ENCODE results near the gene UBA1.
A peak's percentile ranks its signal among the peaks of the same experiment; 100 is the strongest.

UBA1 gene

DNA sequence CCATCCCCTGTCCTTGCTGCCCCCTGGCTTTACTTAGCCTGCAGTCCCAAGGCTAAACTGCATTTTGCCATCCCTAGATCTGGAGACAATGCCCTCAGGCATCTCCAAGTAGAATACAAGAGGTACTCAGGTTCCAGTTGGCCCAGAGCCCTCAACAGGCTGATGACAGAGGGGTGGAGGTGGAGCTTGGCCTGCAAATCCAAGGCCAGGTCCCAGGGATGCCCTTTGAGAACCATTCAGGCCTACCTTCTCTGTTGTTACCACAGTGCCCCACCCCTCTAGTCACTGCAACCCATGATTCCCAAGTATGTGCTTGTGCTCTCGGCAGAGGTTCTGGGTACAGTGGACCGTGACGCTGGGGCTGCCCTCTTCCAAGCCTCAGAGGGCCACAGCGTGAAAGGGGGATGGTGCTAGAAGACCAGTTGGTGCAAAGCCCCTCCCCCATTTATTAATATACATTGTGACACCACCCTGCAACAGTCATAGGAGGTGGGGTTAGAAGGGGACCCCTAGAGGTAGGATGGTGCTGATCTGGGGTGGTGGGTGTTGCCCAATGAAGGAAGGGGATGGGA lies 6.4 kb upstream of the UBA1 start:
- DNase-seq (ENCODE audit: low read depth in 3 of 3): no peak

DNA sequence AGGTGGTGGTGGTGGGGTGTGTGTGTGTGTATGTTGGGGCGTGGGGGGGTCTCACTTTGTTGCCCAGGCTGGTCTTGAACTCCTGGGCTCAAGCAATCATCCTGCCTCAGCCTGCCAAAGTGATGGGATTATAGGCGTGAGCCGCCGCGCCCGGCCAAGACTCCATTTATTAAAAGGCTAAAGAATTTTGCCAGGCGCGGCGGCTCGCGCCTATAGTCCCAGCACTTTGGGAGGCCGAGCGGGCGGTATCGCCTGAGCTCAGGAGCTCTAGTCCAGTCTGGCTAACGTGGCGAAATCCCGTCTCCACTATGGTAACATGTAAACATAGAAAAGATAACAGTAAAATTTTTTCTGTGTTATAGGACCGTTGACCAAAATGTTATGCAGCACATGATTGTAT lies 3.7 kb upstream of the UBA1 start:
- no peak for DNase-seq (ENCODE audit: low read depth in 3 of 3)

DNA sequence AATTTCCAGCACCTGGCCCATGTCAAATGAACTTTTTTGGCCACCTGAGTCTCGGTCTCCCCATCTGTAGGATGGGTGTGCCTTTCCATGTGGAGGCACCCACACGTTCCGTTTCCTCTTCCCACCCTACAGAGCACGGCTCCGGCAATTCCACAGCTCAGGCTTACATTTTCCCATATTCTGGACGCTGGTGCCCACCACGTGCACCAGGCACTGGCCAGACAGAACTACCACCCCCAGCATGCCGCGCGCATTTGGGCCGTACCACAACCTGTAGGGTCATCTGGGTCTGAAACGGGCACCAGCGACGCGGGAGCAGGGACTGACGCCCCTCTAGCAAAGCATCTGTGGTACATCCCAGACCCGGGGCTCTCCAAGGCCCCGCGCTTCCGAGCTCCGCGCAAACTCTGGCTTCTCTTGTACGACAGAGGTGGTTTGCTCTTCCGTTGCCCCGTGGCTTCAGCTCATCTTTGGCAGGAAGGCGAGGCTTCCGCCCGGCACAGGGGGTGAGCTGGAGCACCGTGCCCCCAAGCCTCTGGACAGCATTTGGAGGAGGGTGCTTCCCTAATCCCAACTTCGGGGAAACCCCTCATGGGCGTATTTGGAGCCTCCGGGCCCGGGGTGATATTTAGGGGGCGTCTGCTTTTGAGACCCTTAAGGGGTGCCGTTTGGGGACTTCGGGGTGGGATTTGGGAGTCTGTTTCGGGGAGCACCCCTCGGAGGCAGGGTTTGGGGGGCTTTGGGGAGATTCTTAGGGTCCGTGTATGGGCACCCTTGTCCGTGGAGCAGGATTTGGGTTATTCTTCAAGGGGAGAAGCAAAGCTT lies 3.0 kb upstream of the UBA1 start:
- DNase-seq (ENCODE audit: low read depth in 3 of 3): peak; percentile 58 to 79 (median 70)

DNA sequence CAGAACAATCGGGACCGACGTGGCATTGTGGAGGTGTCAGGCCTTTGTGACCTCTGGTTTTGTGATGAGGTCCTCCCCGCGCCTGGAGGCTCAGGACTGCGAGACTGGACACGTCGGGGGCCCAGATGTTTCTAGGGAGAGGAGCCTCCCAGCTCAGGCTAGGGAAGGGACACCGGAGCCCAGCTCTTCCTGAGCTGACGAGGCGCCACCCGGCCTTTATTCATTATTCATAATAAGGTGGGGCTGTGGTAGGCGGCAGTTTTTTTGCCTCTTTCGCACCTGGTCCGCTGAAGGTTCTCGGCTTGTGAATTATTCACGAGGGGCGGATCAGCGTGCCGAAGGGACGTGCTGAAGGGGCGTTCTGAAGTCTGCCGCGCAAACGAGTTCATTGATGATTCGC lies 2.3 kb upstream of the UBA1 start:
- peak; percentile 12 to 28 (median 12) for DNase-seq (ENCODE audit: low read depth in 3 of 3)

DNA sequence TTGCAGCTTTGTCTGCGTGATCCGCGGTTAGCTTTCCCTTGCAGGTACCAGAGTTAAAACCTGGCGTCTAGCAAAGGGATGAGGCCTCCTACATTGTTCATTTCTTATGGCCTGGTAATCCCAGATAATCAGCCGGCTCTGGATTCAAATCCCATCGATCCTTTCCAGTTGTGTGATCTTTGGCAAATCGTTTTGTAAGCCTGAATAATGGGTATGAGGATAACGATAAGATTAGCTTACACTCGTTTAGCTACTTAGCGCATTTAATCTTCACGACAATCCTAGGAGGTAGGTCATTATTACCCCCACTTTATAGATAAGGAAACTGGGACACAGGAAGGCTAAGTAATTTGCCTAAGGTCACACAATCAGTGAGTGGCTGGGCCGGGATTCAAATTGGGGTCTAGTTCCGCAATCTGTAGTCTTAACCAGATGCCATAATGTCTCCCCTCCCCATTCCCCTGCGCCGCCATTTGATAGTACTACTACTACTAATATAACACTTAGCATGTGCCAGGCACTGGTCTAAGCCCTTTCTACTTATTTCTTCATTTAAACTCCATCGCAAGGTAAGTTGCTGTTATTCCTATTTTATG lies 1.7 kb upstream of the UBA1 start:
- no peak for DNase-seq (ENCODE audit: low read depth in 3 of 3)

DNA sequence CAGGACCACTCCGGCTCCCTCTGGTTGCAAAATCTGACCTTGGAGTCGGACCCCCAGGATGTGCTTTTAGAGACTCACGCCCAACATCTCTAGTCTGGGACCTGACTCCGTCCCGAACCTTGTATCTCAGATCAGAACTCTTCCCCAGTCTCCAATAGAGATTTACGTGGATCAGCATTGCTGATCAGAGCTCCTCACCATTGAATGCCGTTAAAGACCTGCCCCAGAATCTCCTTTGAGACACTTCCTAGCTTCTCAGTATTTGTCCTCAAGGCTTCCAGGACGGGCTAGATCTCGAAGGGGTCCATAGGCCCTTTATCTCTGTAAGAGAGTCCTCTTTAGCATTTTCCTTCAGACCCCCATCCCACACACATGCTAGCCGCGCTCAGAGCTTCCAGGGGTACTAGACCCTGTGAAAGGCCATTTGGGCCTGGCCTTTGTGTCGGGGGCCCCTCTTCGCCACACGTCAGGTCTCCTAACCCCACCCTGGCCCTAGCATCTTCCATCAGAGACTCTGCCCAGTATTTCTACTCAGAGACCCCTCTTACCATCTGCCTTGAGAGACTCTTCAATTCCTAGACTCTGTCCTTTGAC lies 662 bp downstream of the UBA1 start:
- DNase-seq (ENCODE audit: low read depth in 3 of 3): no peak

DNA sequence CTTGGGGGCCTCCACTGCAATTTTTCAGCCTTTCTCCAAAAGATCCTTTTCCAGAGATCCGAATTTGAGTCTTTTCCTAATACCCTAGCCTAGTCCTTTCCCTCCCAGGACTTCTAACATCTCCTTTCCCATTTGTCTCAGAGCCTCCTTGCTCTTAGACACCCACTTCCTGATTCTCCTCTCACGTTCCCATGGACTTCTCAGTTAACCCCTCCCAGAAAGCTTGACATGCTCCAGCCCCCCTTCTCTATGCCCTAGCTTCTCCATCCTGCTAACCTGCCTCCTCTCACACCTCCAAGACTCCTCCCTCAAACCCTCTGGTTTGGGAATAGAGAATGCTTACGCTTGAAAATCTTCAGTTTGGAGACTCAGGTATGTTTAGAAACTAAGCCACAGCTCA lies 2.5 kb downstream of the UBA1 start:
- no peak for DNase-seq (ENCODE audit: low read depth in 3 of 3)

DNA sequence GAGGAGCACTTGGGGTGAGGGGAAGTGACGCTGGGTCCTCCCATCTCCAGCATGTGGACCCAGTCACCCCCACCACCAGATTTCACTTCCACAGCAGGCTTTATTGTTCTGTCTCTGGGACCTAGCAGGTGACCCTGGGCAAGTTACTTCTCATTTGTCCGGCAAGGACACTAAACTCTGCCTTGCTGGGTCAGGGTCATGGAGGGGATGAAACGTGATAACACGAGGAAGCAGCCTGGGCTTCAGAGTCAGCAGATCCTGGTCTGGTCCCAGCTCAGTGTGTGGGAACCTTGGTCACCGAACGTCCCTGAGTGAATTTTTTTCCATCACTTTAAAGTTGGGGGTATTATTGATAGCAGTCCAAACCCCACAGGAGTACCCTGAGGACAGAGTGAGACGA lies 3.9 kb downstream of the UBA1 start:
- no peak for DNase-seq (ENCODE audit: low read depth in 3 of 3)

DNA sequence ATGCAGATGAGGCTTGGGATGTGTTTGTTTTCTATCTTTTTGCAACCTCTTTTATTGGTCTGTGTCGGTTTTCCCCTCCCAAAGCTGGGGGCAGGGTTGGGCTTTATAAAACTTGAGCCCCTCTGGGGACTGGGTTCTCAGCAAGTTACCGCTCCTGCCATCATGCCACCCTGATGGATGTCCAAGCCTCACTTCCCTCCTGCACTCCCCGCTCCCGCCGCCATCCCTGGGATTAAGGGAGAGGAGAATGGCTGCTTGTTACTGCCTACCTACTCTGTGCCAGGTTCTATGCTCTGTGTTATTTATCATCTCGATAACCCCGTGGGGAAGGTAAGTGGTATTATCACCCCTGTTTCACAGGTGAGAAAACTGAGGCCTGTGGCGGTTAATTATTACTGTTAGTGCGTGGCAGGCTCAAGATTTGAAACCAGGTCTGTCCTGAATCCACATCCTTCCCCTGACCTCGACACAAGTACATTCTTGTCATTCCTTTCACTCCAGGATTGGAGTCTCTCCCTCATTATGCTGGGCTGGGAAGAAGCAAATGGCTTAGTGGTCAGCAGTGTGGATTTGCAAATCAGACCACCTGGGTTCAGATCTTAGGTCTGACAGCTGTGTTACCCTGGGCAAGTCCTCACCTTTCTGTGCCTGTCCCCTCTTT lies 4.5 kb downstream of the UBA1 start:
- DNase-seq (ENCODE audit: low read depth in 3 of 3): no peak

DNA sequence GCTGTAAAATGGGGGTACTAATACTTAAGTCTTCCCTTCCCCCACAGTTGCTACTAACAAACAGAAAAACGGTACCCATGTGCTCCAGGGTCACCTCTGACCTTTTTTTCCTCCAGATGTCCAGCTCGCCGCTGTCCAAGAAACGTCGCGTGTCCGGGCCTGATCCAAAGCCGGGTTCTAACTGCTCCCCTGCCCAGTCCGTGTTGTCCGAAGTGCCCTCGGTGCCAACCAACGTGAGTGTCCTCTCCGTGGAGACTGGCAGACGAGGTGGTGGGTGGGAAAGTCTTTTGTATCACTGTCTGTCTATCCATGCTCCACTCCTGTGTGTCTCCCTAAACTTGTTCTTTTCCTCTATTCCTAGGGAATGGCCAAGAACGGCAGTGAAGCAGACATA lies 5.1 kb downstream of the UBA1 start:
- no peak for DNase-seq (ENCODE audit: low read depth in 3 of 3)

DNA sequence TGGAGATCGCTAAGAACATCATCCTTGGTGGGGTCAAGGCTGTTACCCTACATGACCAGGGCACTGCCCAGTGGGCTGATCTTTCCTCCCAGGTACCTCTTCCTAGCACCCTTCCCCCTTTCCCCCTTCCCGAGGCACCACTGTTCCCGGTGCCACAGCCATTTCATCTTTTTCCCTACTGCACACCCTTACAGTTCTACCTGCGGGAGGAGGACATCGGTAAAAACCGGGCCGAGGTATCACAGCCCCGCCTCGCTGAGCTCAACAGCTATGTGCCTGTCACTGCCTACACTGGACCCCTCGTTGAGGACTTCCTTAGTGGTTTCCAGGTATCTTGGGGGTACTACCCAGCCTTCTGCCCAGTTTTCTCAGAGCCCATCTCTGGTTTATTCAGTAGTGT lies 5.7 kb downstream of the UBA1 start:
- DNase-seq (ENCODE audit: low read depth in 3 of 3): no peak

DNA sequence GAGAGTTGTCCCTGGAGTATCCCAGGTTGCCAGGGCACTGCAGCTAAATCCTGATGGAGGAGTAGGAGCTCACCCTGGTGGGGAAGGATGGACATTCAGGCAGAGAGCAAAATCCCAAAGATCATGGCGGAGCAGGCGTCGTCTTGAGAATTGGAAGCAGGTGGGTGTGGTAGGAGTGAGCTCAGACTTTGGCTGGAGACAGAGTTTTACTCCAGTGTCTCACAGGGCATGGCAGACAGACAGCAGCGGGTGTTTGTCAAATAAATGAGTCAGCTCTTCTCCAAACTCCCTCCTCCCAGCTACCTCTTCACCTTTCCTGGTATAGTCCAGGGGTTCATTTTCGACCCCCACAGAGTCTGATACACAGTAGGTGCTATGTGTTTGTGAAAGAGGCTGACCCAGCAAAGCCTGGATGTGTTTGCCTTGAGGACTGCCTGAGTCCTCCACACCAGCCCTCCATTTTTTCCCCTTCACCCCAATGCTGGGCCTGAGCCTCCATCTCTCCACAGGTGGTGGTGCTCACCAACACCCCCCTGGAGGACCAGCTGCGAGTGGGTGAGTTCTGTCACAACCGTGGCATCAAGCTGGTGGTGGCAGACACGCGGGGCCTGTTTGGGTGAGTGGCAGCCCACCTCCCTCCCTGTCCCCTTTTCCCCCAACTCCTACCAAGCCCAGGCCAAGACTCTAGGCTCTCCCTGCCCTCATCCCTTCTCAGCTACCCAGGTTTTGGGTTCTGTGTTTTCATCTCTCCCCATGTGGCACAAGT lies 6.9 kb downstream of the UBA1 start:
- no peak for DNase-seq (ENCODE audit: low read depth in 3 of 3)

DNA sequence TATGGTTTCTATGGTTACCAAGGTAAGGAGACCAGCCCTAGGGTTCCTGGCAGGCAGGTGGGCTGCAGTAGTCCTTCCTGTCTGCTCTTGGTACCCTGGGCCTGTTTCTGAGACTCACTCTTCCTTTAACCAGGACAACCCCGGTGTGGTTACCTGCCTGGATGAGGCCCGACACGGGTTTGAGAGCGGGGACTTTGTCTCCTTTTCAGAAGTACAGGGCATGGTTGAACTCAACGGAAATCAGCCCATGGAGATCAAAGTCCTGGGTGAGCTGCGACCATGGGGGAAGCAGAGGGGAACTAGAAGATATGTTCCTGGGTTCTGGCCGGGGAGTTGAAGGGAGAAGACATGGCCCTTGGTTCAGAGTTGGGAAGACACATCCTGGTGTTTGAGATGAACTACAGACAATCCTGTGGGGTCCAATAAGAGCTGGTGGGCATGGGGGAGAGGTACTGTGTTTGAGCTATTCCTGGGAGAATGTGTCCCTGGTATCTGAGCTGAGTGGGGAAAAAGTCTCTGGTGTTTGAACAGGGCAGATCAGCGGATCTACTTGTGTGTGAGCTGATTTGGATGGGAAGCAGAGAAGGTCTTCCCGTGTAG lies 7.8 kb downstream of the UBA1 start:
- DNase-seq (ENCODE audit: low read depth in 3 of 3): no peak

DNA sequence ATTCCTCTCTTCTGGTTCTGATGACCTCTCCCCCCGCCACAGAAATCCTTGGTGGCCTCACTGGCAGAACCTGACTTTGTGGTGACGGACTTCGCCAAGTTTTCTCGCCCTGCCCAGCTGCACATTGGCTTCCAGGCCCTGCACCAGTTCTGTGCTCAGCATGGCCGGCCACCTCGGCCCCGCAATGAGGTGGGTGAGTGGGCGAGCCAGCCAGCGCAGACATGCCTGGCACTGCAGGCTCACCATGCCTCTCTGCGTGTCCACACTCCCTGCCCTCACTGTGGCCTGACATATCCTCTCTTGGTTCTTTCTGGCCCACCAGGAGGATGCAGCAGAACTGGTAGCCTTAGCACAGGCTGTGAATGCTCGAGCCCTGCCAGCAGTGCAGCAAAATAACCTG lies 8.7 kb downstream of the UBA1 start:
- DNase-seq (ENCODE audit: low read depth in 3 of 3): no peak

DNA sequence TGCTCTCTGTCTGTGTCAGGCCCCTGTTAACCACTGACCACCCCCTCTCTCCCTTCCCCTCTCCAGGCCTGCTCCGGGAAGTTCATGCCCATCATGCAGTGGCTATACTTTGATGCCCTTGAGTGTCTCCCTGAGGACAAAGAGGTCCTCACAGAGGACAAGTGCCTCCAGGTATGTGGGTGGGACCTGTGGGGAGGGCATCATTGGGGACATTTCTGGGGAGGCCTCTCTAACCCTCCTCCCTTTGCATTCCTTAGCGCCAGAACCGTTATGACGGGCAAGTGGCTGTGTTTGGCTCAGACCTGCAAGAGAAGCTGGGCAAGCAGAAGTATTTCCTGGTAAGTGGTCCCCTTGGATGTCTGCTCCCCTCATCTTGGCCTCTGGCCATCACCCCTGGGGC lies 9.2 kb downstream of the UBA1 start:
- DNase-seq (ENCODE audit: low read depth in 3 of 3): no peak

DNA sequence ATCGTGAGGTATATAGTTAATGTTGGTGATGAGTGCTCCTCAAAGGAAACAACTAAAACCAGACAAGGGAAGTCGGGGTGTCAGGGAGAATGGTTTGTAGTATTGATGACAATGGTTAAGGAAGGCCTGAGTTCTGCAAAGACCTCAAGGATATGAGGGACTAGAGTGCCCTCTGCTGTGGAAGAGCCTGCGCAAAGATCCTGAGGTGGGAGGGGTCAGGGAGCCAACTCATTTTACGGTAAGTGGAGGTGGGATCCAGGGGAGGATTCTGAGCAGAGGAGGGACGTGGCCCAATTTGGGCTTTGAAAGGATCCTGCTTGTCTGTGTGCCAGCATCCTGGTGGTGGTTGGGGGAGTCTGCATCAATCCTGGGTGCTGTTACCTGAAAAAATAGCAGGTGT lies 11.3 kb downstream of the UBA1 start:
- no peak for DNase-seq (ENCODE audit: low read depth in 3 of 3)

DNA sequence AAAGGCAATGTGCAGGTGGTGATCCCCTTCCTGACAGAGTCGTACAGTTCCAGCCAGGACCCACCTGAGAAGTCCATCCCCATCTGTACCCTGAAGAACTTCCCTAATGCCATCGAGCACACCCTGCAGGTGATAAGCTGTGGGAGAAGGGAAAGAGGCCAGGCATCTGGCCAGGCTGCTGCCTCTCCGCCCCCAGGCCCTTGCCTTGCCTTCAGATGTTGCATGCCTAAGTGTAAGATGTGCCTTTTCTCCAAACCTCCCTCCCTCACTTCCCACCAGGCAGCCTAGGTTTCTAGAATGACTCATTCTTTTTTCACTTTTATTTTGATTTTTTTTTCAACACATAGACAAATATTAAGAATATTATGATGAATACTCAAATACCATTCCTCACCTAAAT lies 12.7 kb downstream of the UBA1 start:
- no peak for DNase-seq (ENCODE audit: low read depth in 3 of 3)

DNA sequence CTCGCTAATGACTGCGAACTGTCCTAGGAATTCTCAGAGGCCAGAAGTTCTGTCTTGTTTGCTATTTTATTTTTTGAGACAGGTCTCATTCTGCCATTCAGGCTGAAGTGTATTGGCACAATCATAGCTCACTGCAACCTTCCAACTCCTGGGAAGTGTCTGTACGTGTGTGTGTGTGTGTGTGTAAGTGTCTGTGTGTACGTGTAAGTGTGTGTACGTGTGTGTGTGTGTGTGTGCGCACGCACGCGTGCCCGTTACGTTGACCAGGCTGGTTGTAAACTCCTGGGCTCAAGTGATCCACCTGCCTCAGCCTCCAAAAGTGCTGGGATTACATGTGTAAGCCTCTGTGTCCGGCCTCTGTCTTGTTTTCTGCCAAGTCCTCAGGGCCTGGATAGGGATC lies 14.5 kb downstream of the UBA1 start:
- DNase-seq (ENCODE audit: low read depth in 3 of 3): no peak

DNA sequence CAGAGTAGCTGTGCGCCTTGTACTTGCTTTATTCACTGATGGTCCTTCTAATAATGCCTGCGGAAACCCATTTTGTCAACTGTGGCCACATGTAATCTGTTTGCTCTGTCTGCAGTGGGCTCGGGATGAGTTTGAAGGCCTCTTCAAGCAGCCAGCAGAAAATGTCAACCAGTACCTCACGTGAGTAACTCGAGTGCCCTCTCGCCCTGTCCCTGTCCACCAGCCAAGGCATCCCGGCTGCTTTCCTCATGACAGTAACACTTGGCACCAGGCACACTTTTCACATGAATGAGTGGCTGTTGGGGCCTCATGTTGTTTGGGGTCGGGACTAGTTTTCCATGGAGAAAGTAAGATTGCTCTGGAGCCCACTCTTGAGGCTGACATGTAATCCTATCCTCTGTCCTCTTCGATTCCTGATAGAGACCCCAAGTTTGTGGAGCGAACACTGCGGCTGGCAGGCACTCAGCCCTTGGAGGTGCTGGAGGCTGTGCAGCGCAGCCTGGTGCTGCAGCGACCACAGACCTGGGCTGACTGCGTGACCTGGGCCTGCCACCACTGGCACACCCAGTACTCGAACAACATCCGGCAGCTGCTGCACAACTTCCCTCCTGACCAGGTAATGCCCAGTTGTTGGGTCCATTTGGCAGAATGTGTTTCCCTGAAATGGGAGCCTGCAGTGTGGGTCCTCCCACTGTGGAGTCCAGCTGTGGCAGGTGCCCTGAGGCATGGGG lies 16.0 kb downstream of the UBA1 start:
- DNase-seq (ENCODE audit: low read depth in 3 of 3): no peak

DNA sequence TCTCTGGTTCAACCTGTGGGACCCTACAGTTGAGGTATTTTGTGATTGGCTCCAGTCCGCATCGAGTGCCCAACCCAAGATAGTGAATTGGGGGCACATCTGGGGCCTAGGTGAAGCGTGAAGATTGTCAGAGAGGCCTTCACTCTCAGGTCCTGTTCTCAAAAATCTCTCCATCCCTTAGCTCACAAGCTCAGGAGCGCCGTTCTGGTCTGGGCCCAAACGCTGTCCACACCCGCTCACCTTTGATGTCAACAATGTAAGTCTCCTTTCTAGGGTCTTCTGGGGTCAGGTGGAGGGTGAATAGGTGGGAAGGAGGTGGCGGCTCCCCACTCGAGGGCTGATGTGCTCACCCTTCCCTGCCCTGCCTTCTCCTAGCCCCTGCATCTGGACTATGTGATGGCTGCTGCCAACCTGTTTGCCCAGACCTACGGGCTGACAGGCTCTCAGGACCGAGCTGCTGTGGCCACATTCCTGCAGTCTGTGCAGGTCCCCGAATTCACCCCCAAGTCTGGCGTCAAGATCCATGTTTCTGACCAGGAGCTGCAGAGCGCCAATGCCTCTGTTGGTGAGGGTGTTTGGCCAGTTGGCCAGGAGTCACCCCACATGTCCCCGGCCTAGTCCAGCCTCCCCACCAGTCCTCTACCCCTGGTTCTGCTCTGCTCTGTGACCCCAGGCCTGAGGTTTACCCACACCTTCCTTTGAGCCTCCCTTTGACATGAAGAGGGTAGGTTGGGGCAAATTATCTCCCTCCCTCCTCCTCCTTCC lies 17.2 kb downstream of the UBA1 start:
- DNase-seq (ENCODE audit: low read depth in 3 of 3): no peak

Data from stimulated activated CD4-positive, alpha-beta T cell treated with anti-CD3 and anti-CD28 coated beads, TNF-alpha, amount 100 ng/mL, for 48 hours (primary cell).